ENCODE results near the gene RALGAPB.

GRCh38 chr20:38479596-38479995, 7.0 kb downstream of the RALGAPB start:
- TF ChIP-seq JUNB (IDR thresholded peaks at IDR 0.05; ENCODE audit: unreplicated experiment): no peak
- TF ChIP-seq, protein P1, sequence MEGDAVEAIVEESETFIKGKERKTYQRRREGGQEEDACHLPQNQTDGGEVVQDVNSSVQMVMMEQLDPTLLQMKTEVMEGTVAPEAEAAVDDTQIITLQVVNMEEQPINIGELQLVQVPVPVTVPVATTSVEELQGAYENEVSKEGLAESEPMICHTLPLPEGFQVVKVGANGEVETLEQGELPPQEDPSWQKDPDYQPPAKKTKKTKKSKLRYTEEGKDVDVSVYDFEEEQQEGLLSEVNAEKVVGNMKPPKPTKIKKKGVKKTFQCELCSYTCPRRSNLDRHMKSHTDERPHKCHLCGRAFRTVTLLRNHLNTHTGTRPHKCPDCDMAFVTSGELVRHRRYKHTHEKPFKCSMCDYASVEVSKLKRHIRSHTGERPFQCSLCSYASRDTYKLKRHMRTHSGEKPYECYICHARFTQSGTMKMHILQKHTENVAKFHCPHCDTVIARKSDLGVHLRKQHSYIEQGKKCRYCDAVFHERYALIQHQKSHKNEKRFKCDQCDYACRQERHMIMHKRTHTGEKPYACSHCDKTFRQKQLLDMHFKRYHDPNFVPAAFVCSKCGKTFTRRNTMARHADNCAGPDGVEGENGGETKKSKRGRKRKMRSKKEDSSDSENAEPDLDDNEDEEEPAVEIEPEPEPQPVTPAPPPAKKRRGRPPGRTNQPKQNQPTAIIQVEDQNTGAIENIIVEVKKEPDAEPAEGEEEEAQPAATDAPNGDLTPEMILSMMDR (conservative IDR thresholded peaks at IDR 0.05; ENCODE audit: low read depth in 2 of 2): no peak

Data from GM23338 (cell line).